Retina (tissue), 1 donor: ENCODE measurements around the gene C5orf58.

Experiments used
- DNase-seq: peaks from one replicate; pipeline ENCODE4 v3.0.0-alpha.2; 2016

The C5orf58 gene

DNA sequence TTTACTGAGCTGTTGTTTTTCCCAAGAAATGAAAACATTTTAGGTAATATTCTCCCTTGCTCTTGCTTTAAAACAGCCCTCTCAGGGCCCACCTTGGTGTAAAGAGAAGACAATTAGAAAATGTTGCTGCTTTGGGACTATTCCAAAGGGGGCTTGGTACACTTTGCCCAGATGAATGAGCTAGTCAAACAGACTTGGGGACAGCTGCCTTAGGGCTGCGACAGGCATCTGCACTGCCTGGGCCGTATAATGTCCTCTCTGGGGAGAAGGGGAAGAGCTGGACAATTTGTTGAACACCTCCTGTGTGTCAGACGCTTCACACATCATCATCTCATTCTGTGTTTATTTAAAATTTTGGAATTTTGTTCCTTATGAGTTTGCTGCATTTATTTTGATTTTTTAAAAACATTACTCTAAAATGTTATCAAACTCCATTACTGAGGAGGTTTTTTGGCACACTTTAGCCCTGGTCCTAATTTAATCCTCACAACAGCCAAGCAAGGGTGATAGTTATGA, 28.8 kb downstream of the C5orf58 start:
- DNase-seq = no peak

DNA sequence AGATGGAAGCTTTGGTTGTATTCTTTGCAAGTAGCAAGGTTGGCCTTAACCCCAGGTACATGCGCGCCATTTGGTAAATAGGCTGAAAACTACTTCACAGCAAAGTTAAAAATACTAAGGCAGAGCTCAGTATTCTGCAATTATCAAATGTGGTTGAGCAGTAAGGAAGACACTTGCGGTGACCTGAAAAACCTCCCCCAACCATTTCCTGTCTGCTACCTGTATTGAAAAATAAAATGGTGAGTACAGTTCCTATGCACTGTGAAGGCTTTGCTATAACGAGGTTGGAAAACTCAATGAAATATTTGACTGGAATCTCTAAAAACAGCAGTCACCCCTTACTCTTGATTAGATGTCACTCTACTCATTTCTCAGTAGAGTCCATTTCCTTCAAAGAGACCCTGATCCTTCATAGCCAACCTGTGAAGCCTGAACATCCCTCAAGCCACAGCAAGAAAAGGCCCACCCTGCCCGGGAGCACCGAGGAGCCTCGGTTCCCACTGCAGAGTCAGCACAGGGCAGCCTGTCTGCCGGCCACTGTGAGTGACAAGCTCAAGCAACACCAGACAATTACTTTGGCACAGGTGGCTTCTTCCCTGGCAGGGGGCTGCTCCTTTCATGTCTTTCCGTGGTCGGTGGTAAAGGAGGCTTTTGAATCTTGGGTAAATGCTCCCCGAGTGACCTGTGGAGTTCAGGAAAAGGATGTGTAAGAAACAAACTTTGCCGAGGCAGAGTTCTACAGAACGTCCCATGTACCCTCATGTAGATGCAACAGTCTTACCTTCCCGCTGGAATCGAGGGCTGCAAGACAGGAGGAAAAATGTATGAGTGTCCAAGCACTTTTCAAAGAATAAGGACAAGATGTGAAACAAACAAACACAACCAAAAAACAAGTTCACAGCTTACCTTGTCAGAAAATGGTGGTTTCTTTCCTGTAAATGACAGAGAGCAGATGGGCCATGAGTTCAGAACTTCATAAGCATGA, 29.6 kb downstream of the C5orf58 start:
- DNase-seq = no peak

GRCh38 chr5:170263906-170264305, 31.1 kb downstream of the C5orf58 start:
- DNase-seq = no peak

DNA sequence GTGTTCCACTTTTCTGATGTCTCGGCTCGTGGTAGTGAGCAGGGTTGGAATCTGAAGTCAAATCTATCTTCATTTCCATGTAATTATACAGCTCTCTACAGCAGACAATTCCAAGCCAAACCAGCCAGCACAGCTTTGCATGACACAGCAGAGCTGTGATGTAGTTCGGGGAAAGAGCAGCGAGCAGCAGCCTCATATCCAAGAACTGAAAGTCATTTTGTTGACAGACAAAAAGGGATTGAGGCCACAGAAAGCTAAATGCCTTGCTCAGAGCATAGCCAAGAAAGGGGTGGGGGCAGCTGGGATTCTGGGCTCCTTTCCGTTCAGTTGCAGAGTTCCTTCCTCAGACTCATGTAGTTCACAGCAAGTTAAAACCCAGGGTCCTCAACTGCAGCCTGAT, 32.7 kb downstream of the C5orf58 start:
- DNase-seq = no peak

DNA sequence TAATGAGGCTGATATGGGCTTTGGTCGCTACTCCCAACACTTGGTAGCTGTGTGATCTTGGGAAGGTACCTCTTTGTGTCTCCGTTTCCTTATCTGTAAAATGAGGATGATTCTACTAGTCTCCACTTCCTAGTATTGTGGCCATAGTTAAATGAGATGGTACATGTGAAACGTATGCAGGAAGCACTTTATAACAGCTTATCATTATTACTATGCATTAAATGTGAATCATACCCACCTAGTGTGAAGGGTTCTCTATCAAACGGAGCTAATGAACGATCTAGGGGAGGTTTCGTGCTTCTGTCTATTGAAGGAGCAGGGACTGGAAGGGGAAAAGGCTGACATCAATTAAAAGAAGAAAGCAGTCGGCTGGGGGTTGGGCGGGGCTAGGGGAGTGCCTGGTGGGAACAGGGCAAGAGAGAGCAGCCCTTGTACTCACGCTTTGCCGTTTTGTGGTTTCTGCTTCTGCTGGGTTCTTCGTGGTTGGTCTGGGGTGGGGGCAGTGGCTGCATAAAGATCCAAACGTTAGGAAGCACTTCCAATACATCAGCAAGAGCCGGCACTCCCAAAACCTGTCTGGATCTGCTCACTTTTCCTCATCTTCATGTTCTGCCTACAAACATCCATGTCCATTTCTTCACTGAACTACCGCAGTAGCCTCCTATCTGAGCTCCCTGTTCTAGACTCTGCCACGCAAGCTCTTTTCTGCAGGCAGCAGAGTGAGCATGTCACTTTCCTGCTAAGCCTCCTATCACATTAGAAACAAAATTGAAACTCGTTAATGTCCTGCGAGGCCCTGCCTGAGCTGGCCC, 34.0 kb downstream of the C5orf58 start:
- no peak for DNase-seq

GRCh38 chr5:170267431-170268152, 34.8 kb downstream of the C5orf58 start:
- DNase-seq = peak; percentile 71

- DNase-seq = no peak
These were observed 35.4 kb downstream of the C5orf58 start for GRCh38 chr5:170268153-170268689.

DNA sequence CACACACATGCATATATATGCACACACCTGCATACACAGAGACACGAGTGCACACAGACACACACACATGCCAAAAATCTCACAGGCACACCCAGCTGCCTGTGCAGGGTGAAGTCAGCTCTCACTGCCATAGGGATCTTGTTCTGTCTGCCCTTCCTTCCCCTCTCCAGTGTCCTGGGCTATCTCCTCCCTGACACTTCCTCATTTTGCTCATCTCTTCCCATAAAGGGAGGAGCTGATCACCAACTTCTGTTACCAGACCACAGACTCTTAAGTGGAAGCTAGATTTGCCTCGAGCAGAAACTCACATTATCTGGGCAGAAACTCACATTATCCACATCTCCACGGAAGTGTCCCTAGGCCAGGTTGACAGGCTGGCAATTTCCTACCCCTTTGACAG, 36.1 kb downstream of the C5orf58 start:
- no peak for DNase-seq

DNA sequence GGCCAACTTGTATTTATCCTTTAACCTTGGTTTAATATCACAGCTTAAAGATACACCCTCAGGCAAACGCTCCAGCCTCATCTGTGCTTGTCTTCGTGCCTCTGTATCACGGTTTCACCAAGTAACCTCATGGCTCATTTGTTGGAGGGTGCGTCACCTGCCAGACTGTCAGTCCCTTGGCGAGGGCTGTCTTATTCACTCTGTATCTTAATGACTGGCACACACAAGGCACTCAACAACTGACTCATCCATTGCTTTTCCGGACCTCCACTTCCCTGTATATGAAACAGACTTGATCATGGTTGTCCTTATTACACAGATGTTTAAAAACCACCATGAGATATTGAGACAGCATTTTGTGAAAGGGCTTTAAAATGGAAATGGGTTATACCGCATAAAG, 36.8 kb downstream of the C5orf58 start:
- DNase-seq = no peak

DNA sequence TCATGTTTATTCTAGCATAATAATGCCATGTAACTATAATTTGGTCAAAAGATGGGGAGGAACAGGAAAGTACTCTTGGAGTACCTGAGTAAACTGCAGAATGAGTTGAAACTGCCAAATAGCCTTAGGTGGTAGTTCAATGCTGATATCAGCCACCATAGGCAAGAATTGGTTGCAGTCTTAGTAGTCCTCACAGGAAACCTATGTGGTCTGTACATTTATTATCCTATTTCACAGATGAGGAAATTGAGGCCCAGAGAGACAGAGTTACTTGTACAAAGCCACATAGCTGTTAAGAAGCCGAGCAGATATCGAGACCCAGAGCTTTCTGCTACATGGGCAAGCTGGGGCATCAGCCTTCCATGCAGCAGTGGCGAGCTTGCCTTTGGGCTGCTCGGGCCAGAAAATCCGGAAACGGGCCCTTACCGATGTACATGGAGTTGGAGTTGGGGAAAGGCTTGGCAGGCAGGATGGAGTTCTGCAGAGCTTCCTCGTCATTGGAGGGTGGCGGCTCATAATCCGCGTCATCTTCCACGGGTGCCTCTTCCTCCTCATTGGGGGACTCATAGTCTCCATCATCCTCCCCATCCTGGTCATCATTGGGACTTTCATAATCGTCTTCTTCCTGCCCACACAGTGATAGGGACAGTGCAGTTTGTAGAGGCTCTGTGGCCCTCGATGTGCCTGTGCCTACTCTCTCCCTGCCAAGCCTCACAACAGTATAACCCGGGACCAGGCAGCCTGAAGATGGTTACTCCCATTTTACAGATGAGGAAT, 37.7 kb downstream of the C5orf58 start:
- DNase-seq = no peak

- no peak for DNase-seq
These were observed 41.4 kb downstream of the C5orf58 start for GRCh38 chr5:170273968-170274710.

- no peak for DNase-seq
These were observed 42.7 kb downstream of the C5orf58 start for GRCh38 chr5:170275376-170275994.

DNA sequence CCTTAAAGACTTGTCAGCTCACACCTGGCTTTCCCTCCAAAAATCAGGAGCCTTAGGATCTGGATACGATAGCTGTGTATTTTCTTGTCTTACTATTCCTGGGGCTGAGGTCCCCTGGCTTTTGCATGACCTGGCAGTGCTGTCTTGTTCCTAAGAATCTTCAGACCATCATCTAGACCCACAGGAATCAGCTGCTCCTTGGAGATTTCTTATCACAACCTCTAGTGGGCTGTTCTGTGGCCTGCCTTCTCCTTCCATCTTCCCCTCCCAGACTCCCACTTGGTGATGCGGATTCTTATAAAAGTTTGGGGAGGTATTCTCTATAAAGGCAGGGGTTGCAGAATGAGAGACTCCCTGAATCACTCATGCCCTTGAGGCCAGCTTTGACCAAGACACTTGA, 43.4 kb downstream of the C5orf58 start:
- no peak for DNase-seq

GRCh38 chr5:170277867-170278281, 45.1 kb downstream of the C5orf58 start:
- DNase-seq = no peak

- DNase-seq = no peak
These were observed 46.0 kb downstream of the C5orf58 start for GRCh38 chr5:170278611-170279458.

- DNase-seq = no peak
These were observed 46.7 kb downstream of the C5orf58 start for GRCh38 chr5:170279459-170279817.

GRCh38 chr5:170280011-170280493, 47.3 kb downstream of the C5orf58 start:
- DNase-seq = no peak

GRCh38 chr5:170283296-170283695, 50.5 kb downstream of the C5orf58 start:
- no peak for DNase-seq

DNA sequence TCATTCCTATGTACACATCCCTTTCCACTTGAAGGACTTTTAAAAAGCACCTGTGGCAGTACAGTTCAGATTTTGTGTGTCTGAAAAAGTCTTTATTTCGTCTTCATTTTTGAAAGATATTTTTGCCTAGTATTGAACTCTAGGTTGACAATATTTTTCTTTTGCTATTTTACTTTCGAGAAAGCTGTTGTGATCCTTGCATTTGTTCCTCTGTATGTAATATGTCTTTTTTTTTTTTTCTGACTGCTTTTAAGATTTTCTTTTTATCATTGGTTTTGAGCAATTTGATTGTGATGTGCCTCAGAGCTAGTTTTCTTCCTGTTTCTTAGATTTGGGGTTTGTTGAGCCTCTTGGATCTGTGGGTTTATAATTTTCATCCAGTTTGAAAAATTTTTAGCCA, 51.4 kb downstream of the C5orf58 start:
- DNase-seq = no peak
